GM23248 (cell line): ENCODE measurements around the gene ATR.

ENCODE experiments used
- EZH2 ChIP-seq: fragments of 200-600 bp; sonication (generic); IDR thresholded peaks from 2 replicates; pipeline ENCODE4 v1.6.1; 2018; ENCODE audit warnings: antibody characterized with exemption, mild to moderate bottlenecking; ENCODE audit not compliant: insufficient read depth, poor library complexity, severe bottlenecking
- EZH2phosphoT487 ChIP-seq: fragments of 200-600 bp; sonication (generic); IDR thresholded peaks from 2 replicates; pipeline ENCODE4 v1.6.1; 2018; ENCODE audit warnings: antibody characterized with exemption, moderate library complexity, mild to moderate bottlenecking, low read depth; ENCODE audit not compliant: insufficient read depth

GRCh38 chr3:142492184-142492583 is 86.3 kb downstream of the ATR start:
- TF ChIP-seq EZH2 = no peak
- TF ChIP-seq EZH2phosphoT487 = no peak
